ENCODE data around the gene CDKN2AIP. TPM values are rescaled to one million over a fixed set of nuclear protein-coding genes. Genes with fewer than 3 reads are reported as not detected.

Gene CDKN2AIP
- total and polyA plus RNA-seq, 2 experiments from 2014 or later, result 26.7 to 43.6 TPM

DNA sequence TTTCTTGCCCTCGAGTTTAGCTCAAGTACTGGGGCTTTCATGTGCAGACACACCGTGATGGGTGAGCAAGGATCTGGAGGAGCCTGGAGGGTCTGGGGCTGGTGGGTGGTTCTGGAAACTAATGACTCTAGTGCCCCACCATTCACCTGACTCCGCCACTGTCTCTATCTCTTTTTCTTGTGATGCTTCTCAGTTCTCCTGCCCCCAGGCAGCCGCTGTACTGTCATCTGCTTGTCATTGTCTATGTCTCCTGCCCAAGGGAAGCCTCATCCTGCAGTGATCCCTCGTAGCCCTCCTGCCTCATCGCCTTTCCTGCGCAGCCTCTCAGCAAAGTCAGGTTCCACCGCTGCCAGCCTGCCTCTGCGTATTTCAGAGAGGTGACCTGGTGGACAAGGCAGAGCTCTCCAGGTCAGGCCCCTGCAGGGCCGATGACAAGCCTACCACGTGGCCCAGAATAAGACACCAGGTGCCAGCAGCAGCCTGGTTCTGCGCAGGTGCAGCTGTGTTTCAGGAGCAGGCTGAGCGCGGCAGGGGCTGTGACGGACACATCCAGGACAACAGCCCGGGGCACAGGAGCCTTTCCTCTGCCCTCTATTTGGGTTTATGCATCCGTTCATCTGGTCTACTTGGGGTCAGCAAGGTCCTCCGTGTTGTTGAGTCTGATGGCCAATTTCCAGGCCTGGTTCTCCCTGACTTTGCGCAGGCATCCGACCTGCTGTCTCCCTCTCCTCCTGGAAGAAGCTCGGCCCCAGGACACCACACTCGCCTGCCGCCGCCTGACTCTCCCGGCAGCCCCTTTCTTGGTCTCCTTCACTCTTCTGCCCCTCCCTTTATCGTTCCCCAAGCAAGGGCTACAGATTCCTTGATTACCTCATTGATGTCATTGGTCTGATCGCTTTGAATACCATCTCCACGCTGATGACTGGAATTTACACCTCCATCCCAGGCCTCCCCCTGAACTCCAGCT, 30.9 kb upstream of the CDKN2AIP start:
- Histone ChIP-seq H3K79me2 (no peaks in the 10 kb centered on the region), H2AFZ (no peak overlapping the region), H3K9me2 (replicated peaks; ENCODE audit: insufficient read depth) (no peaks in the 10 kb centered on the region), H3K4me3 (no peak overlapping the region), H3K4me1 (ENCODE audit: insufficient read depth) (peaks cover 11% of the 10 kb centered on the region), H3K4me2 (no peak overlapping the region), H3K36me3 (replicated peaks; ENCODE audit: insufficient read depth, low read depth) (no peaks in the 10 kb centered on the region), H3K27ac (no peak overlapping the region), H3K9me3 (ENCODE audit: low read depth) (no peaks in the 10 kb centered on the region), H3K27me3 (no peaks in the 10 kb centered on the region), H4K20me1 (ENCODE audit: insufficient read depth, poor library complexity, severe bottlenecking) (no peaks in the 10 kb centered on the region)
- TF ChIP-seq EZH2 (IDR thresholded peaks at IDR 0.05; ENCODE audit: borderline replicate concordance) (no peak), EZH2phosphoT487 (IDR thresholded peaks at IDR 0.05; ENCODE audit: low read depth, severe bottlenecking, unreplicated experiment) (no peak)
- TF ChIP-seq, protein P1, sequence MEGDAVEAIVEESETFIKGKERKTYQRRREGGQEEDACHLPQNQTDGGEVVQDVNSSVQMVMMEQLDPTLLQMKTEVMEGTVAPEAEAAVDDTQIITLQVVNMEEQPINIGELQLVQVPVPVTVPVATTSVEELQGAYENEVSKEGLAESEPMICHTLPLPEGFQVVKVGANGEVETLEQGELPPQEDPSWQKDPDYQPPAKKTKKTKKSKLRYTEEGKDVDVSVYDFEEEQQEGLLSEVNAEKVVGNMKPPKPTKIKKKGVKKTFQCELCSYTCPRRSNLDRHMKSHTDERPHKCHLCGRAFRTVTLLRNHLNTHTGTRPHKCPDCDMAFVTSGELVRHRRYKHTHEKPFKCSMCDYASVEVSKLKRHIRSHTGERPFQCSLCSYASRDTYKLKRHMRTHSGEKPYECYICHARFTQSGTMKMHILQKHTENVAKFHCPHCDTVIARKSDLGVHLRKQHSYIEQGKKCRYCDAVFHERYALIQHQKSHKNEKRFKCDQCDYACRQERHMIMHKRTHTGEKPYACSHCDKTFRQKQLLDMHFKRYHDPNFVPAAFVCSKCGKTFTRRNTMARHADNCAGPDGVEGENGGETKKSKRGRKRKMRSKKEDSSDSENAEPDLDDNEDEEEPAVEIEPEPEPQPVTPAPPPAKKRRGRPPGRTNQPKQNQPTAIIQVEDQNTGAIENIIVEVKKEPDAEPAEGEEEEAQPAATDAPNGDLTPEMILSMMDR (IDR thresholded peaks at IDR 0.05; ENCODE audit: poor library complexity), result no peak
- no peak for DNase-seq (ENCODE audit: low spot score)
- WGBS (ENCODE audit: low lambda C conversion rate, missing lambda C conversion rate), result 95% methylated on average over 28 of the region's 28 CpGs

DNA sequence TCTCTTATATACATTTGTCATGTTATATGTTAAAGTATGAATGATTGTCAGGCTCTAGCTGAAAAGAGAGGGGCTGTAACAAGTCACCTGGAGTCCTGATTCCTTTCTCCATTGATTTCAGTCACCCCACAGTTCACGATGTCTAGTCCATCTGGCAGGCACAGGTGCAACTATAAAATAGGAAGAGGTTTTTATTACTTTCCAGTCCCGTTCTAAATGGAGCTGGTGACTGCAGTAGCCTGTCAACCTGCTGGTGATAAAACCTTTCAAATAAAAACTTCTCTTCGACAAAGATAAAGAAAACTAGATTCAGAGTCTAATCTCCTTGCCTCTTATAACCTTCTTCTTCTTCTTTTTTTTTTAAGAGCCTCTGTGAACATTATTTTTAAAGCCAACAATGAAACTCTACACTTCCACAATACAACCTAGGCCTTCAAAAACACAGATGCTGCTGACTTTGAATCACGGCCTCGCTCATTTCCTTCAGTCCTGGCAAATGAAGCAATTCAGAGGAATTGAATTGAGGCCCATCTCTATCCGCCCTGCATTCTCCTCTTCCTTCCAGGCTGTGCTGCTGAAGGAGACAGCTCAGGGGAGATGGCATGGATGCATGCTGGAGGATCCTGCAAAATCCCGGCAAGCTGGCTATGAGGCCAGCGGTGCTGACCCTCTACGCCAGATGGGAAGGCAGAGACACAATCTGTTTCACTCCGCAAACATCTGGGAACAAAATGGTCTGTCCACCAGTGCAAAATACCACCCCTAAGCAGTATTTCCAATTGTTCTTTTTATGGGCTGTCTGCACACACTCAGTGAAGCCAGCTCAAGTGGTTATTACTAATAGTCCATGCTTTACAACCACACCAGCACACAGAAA, 27.3 kb upstream of the CDKN2AIP start:
- no peaks in the 10 kb centered on the region for H4K20me1 ChIP-seq (ENCODE audit: insufficient read depth, poor library complexity, severe bottlenecking)
- peaks cover 4% of the 10 kb centered on the region for H3K4me1 ChIP-seq (ENCODE audit: insufficient read depth)
- no peak overlapping the region for H2AFZ ChIP-seq
- H3K79me2 ChIP-seq, result no peaks in the 10 kb centered on the region
- no peak overlapping the region for H3K4me2 ChIP-seq
- no peak overlapping the region for H3K4me3 ChIP-seq
- no peak for DNase-seq (ENCODE audit: low spot score)
- no peak for TF ChIP-seq EZH2phosphoT487 (IDR thresholded peaks at IDR 0.05; ENCODE audit: low read depth, severe bottlenecking, unreplicated experiment)
- no peak for TF ChIP-seq EZH2 (IDR thresholded peaks at IDR 0.05; ENCODE audit: borderline replicate concordance)
- TF ChIP-seq, protein P1 (IDR thresholded peaks at IDR 0.05; ENCODE audit: poor library complexity), result no peak
- H3K27me3 ChIP-seq, result no peaks in the 10 kb centered on the region
- no peaks in the 10 kb centered on the region for H3K9me3 ChIP-seq (ENCODE audit: low read depth)
- WGBS (ENCODE audit: low lambda C conversion rate, missing lambda C conversion rate), result 59% methylated on average over 10 of the region's 10 CpGs
- H3K9me2 ChIP-seq (replicated peaks; ENCODE audit: insufficient read depth), result no peaks in the 10 kb centered on the region
- no peak overlapping the region for H3K27ac ChIP-seq
- H3K36me3 ChIP-seq (replicated peaks; ENCODE audit: insufficient read depth, low read depth), result no peaks in the 10 kb centered on the region

DNA sequence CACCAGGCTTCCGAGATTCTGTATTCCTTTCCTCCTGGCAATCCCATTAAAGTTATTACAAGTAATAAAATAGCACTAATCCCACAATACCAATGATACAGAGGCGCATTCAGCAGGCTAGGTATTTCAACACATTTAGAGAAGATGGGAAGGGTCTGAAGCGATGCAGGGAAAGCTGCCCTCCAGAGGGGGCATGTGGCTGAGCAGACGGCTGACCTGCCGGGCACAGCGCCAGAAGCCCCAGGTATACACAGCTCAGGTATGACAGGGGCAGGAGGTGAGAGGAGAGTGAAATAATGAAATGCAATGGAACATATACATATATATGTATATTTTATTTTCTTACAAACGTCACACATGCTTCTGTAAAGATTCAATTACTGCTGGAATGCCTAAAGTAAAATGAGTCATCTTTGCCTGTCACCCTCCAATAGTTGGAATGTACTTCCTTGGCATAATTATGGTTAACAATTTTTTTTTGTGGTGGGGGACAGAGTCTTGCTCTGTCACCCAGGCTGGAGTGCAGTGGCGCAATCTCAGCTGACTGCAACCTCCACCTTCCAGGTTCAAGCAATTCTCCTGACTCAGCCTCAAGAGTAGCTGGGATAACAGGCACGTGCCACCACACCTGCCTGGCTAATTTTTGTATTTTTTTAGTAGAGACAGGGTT, 21.3 kb upstream of the CDKN2AIP start:
- no peaks in the 10 kb centered on the region for H3K27me3 ChIP-seq
- no peaks in the 10 kb centered on the region for H4K20me1 ChIP-seq (ENCODE audit: insufficient read depth, poor library complexity, severe bottlenecking)
- WGBS (ENCODE audit: low lambda C conversion rate, missing lambda C conversion rate), result 89% methylated on average over 9 of the region's 9 CpGs
- no peak overlapping the region for H3K4me2 ChIP-seq
- no peaks in the 10 kb centered on the region for H3K79me2 ChIP-seq
- no peaks in the 10 kb centered on the region for H3K36me3 ChIP-seq (replicated peaks; ENCODE audit: insufficient read depth, low read depth)
- DNase-seq (ENCODE audit: low spot score), result no peak
- no peak overlapping the region for H3K4me3 ChIP-seq
- H3K9me3 ChIP-seq (ENCODE audit: low read depth), result no peaks in the 10 kb centered on the region
- H3K4me1 ChIP-seq (ENCODE audit: insufficient read depth), result no peaks in the 10 kb centered on the region
- no peaks in the 10 kb centered on the region for H3K9me2 ChIP-seq (replicated peaks; ENCODE audit: insufficient read depth)
- TF ChIP-seq EZH2 (IDR thresholded peaks at IDR 0.05; ENCODE audit: borderline replicate concordance), result no peak
- no peak overlapping the region for H2AFZ ChIP-seq
- H3K27ac ChIP-seq, result no peak overlapping the region
